Right lobe of liver (tissue), 4 donors: ENCODE results near the gene KCNQ1.

Source experiments
- CTCF ChIP-seq, 4 donors: fragments of 200-600 bp in 3 of 4; fragments of 450-650 bp in 1 of 4; IDR thresholded peaks; one replicate each; pipeline versions ENCODE4 v1.5.1 to v1.8.0; 2016 to 2022; ENCODE audit warnings: antibody characterized with exemption in 4 of 4, mild to moderate bottlenecking in 2 of 4
- POLR2A ChIP-seq: fragments of 450-650 bp; IDR thresholded peaks from one replicate; pipeline ENCODE4 v1.6.1; 2017; ENCODE audit warnings: antibody characterized with exemption, mild to moderate bottlenecking
- donor health status: DM: no; HTN: no; CAD: no.
- donor health status: DM: no; HTN: no; CAD: no.
- donor health status: DM: no; HTN: yes; CAD: no.

- TF ChIP-seq CTCF (IDR thresholded peaks at IDR 0.05) (no peak), POLR2A (no peak)
These were observed 30.5 kb downstream of the KCNQ1 start for GRCh38 chr11:2475136-2475918.
